Natural killer cell (primary cell): ENCODE results near the gene ANTKMT. TPM values are rescaled to one million over a fixed set of nuclear protein-coding genes. Genes with fewer than 3 reads are reported as not detected.

Source experiments
- ATAC-seq, 3 donors: fragments of 150-1000 bp in 2 of 3; fragments of 200-7000 bp in 1 of 3; cut with Tn5 transposase; 1 replicate in 1 of 3; 2 replicates in 2 of 3; pipeline ENCODE4 v1.10.0; 2021; ENCODE audit warnings: mild to moderate bottlenecking in 2 of 3, moderate library complexity in 2 of 3
- DNase-seq, 2 donors: peaks; one replicate each; pipeline versions ENCODE4 v3.0.0 to v3.0.0-alpha.2; 2013 to 2021; ENCODE audit warnings: mixed read lengths in 1 of 2
- H3K27ac ChIP-seq: one replicate; pipeline ENCODE4 v1.5.1; 2013; ENCODE audit warnings: mild to moderate bottlenecking, low read length
- H3K27me3 ChIP-seq: one replicate; pipeline ENCODE4 v1.6.1; 2013; ENCODE audit warnings: low read length; ENCODE audit not compliant: control insufficient read depth, insufficient read depth
- H3K36me3 ChIP-seq: one replicate; pipeline ENCODE4 v1.6.1; 2013; ENCODE audit warnings: low read length; ENCODE audit not compliant: control insufficient read depth, insufficient read depth
- H3K4me1 ChIP-seq: one replicate; pipeline ENCODE4 v1.6.1; 2013; ENCODE audit warnings: low read length; ENCODE audit not compliant: control insufficient read depth, insufficient read depth
- H3K4me3 ChIP-seq: one replicate; pipeline ENCODE4 v1.5.1; 2013; ENCODE audit warnings: low read length
- H3K9me3 ChIP-seq: one replicate; pipeline ENCODE4 v1.6.1; 2013; ENCODE audit warnings: low read length; ENCODE audit not compliant: control insufficient read depth, insufficient read depth
- H3K27ac Mint-ChIP-seq, 2 donors: one replicate each; pipeline ENCODE4 v1.8.0; 2022; ENCODE audit warnings: mild to moderate bottlenecking in 2 of 2, mixed read lengths in 2 of 2, moderate library complexity in 1 of 2
- H3K27me3 Mint-ChIP-seq, 2 donors: one replicate each; pipeline ENCODE4 v1.8.0; 2022; ENCODE audit warnings: low read depth in 2 of 2, mixed read lengths in 2 of 2
- H3K36me3 Mint-ChIP-seq: one replicate; pipeline ENCODE4 v1.8.0; 2022; ENCODE audit warnings: mixed read lengths
- H3K4me1 Mint-ChIP-seq, 2 donors: one replicate each; pipeline ENCODE4 v1.8.0; 2022; ENCODE audit warnings: mixed read lengths in 2 of 2
- H3K4me3 Mint-ChIP-seq: one replicate; pipeline ENCODE4 v1.8.0; 2022; ENCODE audit warnings: mild to moderate bottlenecking, moderate library complexity, mixed read lengths
- H3K9me3 Mint-ChIP-seq, 2 donors: one replicate each; pipeline ENCODE4 v1.8.0; 2022; ENCODE audit warnings: mixed read lengths in 2 of 2
- WGBS: methylation state at CpG from one replicate; pipeline ENCODE4 v1.1.7; 2013; ENCODE audit warnings: missing lambda C conversion rate; ENCODE audit not compliant: insufficient coverage; 5-methylcytosine and 5-hydroxymethylcytosine counted together
- intact Hi-C: fragments of 100-400 bp; cut with micrococcal nuclease; formaldehyde crosslinking; loops from one replicate; pipeline ENCODE4 v1.14.2; 2022
- total RNA-seq, 4 donors: library from RNA; stranded (reverse); fragments of 120-200 nt in 1 of 4; gene quantifications; one replicate each; pipeline versions ENCODE4 v1.2.3 to v1.2.4, GENCODE V29; 2013 to 2022
- TF ChIP-seq, protein P1 (sequence below): fragments of 200-600 bp; IDR thresholded peaks from one replicate; pipeline ENCODE4 v1.8.0; 2022; ENCODE audit warnings: antibody characterized with exemption

ANTKMT gene
- total RNA-seq, 3 donors from 2014 or later (not counting 1 experiment from before 2014, with no cell fraction given): 33.7 to 39.0 (median 37.7) TPM

DNA sequence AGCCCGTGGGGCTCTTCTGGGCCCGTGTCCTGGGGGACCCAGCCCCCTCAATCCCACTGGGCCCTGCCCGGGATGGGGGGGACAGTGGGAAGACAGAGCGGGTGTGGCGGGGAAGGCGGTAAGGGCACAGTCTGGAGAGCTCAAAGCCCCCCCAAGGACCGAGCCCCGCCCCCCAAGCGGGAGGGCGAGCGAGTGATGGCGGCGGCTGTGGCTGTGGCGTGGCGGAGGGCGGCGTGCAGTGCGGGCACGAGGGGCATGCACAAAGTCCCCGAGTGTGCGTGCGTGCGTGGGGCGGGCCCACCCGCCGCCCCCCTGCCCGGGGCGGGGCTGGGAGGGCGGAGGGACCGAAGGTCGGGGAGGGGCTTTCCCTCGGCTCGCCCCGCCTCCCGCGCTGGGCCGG lies 27.2 kb upstream of the ANTKMT start:
- Mint-ChIP-seq H3K36me3 (no peaks in the 10 kb centered on the region), H3K27me3 (peaks cover 0 to 14% of the 10 kb centered on the region in 2 donors), H3K4me1 (peaks cover 10 to 21% of the 10 kb centered on the region in 2 donors), H3K27ac (no peak overlapping the region), H3K9me3 (no peaks in the 10 kb centered on the region), H3K4me3 (no peak overlapping the region)
- Histone ChIP-seq H3K36me3 (no peaks in the 10 kb centered on the region), H3K27ac (no peak overlapping the region), H3K4me1 (peaks cover 41% of the 10 kb centered on the region), H3K4me3 (no peak overlapping the region), H3K9me3 (no peaks in the 10 kb centered on the region), H3K27me3 (peaks cover 30% of the 10 kb centered on the region)
- no peak for ATAC-seq
- intact Hi-C loops: no loop called here
- DNase-seq: peak in 1 of 2 donors; percentile 58
- WGBS: 6% methylated on average over 37 of the region's 37 CpGs
- TF ChIP-seq, protein P1, sequence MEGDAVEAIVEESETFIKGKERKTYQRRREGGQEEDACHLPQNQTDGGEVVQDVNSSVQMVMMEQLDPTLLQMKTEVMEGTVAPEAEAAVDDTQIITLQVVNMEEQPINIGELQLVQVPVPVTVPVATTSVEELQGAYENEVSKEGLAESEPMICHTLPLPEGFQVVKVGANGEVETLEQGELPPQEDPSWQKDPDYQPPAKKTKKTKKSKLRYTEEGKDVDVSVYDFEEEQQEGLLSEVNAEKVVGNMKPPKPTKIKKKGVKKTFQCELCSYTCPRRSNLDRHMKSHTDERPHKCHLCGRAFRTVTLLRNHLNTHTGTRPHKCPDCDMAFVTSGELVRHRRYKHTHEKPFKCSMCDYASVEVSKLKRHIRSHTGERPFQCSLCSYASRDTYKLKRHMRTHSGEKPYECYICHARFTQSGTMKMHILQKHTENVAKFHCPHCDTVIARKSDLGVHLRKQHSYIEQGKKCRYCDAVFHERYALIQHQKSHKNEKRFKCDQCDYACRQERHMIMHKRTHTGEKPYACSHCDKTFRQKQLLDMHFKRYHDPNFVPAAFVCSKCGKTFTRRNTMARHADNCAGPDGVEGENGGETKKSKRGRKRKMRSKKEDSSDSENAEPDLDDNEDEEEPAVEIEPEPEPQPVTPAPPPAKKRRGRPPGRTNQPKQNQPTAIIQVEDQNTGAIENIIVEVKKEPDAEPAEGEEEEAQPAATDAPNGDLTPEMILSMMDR: no peak

DNA sequence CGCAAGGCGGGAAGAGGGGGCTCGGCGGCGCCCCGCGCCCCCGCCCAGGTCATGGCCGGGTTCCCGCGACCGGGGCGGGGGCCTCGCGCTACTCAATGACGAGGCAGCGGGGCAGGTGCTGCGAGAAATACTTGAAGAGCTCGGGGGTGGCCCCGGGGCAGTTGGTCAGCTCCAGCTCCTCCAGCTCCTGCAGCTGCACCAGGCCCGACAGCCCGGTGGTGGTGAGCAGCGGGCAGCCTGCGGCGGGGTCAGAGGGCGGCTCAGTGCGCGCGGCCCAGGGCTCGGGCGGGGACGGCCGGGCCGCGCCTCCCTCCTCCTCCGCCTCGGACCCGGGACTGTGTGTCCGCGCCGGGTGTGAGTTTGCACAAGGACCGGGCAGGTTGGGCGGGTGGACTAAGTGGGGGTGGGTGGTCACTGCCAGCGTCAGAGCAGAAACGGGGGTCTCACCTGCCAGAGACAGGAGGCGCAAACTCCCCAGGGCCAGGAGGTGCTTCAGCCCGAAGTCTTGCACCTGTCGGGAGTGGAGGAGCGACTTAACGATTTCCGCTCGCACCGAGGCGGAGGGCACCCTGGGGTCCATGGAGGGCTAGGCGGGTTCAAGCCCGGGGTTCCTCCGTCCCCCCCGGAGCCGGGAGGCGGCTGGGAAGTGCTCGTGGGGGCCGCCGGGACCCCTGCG lies 26.6 kb upstream of the ANTKMT start:
- peaks cover 32% of the 10 kb centered on the region for H3K27me3 ChIP-seq
- Mint-ChIP-seq H3K27ac (no peak overlapping the region), H3K4me3 (peak overlapping the region; percentile 53), H3K36me3 (no peaks in the 10 kb centered on the region), H3K4me1 (peaks cover 10 to 21% of the 10 kb centered on the region in 2 donors), H3K9me3 (no peaks in the 10 kb centered on the region), H3K27me3 (peaks cover 0 to 14% of the 10 kb centered on the region in 2 donors)
- peak overlapping the region; percentile 24 for H3K4me3 ChIP-seq
- H3K4me1 ChIP-seq: peaks cover 41% of the 10 kb centered on the region
- intact Hi-C loops: no loop called here
- no peaks in the 10 kb centered on the region for H3K36me3 ChIP-seq
- WGBS: 2% methylated on average over 64 of the region's 64 CpGs
- TF ChIP-seq, protein P1: no peak
- DNase-seq: peak in 1 of 2 donors; percentile 53
- no peak for ATAC-seq
- H3K9me3 ChIP-seq: no peaks in the 10 kb centered on the region
- no peak overlapping the region for H3K27ac ChIP-seq

DNA sequence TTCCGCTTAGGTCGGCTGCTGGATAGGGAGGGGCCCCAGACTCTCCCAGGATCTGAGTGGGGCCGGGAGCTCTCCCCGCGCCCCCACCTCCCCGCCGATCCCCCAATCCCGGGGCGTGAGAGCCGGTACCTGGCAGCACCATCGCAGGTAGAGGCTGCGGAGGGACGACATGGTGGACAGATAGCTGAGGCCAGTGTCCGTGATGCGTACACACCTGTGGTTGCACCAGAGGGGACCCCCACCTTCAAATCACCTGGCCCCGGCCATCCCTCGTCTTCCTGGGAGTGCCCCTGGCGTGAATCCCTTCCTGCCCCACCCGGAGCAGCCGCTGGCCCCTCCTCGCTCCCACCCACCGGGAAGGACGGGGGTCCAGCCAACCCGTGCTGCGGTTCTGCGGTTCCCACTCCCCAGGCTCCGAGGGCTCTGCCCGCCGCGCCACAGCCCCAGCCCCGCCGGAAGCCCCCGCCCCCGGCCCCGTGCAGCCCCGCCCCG lies 26.0 kb upstream of the ANTKMT start:
- Mint-ChIP-seq H3K27ac (no peak overlapping the region), H3K9me3 (no peaks in the 10 kb centered on the region), H3K27me3 (peaks cover 0 to 14% of the 10 kb centered on the region in 2 donors), H3K4me3 (no peak overlapping the region), H3K36me3 (no peaks in the 10 kb centered on the region), H3K4me1 (peaks cover 10 to 17% of the 10 kb centered on the region in 2 donors)
- Histone ChIP-seq H3K27ac (no peak overlapping the region), H3K27me3 (peaks cover 32% of the 10 kb centered on the region), H3K36me3 (no peaks in the 10 kb centered on the region), H3K4me3 (peak overlapping the region; percentile 24), H3K4me1 (peaks cover 41% of the 10 kb centered on the region), H3K9me3 (no peaks in the 10 kb centered on the region)
- intact Hi-C loops: no loop called here
- ATAC-seq (no peak), DNase-seq (no peak)
- WGBS: 1% methylated on average over 37 of the region's 37 CpGs
- TF ChIP-seq, protein P1: no peak
